K562 (cell line): ENCODE measurements around the gene LPCAT3. TPM values are rescaled to one million over a fixed set of nuclear protein-coding genes. Genes with fewer than 3 reads are reported as not detected.

Experiments
- BCOR ChIP-seq: fragments of 450-650 bp; IDR thresholded peaks from 2 replicates; pipeline ENCODE4 v1.6.1; 2016
- CREB3L1 ChIP-seq: fragments of 450-650 bp; IDR thresholded peaks from 2 replicates; pipeline ENCODE4 v1.6.1; 2014; ENCODE audit warnings: low read depth, mild to moderate bottlenecking, moderate library complexity, borderline replicate concordance
- HDAC2 ChIP-seq: fragments of 450-650 bp; IDR thresholded peaks from 2 replicates; pipeline ENCODE4 v1.6.1; 2016; ENCODE audit warnings: mild to moderate bottlenecking
- HMGXB4 ChIP-seq: sonication (generic); formaldehyde crosslinking; IDR thresholded peaks from 2 replicates; pipeline ENCODE4 v1.8.1; 2023; ENCODE audit warnings: mild to moderate bottlenecking, missing genetic modification reagents
- MTA1 ChIP-seq: fragments of 450-650 bp; IDR thresholded peaks from 2 replicates; pipeline ENCODE4 v1.6.1; 2017; ENCODE audit warnings: borderline replicate concordance
- NR4A1 ChIP-seq, 2 experiments: fragments of 250-450 bp in 1 of 2; fragments of 450-650 bp in 1 of 2; sonication (Bioruptor Pico) in 1 of 2; IDR thresholded peaks; 2 replicates each; pipeline versions ENCODE4 v1.4.0 to v1.6.1; 2016 to 2020; ENCODE audit warnings: mild to moderate bottlenecking in 2 of 2, missing compliant biosample characterization in 1 of 2, missing genetic modification characterization in 1 of 2, moderate library complexity in 1 of 2
- PRDM10 ChIP-seq: fragments of 450-650 bp; IDR thresholded peaks from 2 replicates; pipeline ENCODE4 v1.6.1; 2018; ENCODE audit not compliant: partially characterized antibody
- PTTG1 ChIP-seq: fragments of 450-650 bp; IDR thresholded peaks from 2 replicates; pipeline ENCODE4 v1.6.1; 2016; ENCODE audit warnings: low read depth, mild to moderate bottlenecking, missing genetic modification characterization, missing compliant biosample characterization
- THAP12 ChIP-seq: fragments of 250-450 bp; sonication (Bioruptor Pico); IDR thresholded peaks from 2 replicates; pipeline ENCODE4 v1.9.0; 2021; ENCODE audit warnings: mild to moderate bottlenecking, inconsistent platforms
- ZBTB33 ChIP-seq: sonication (generic); formaldehyde crosslinking; IDR thresholded peaks from 2 replicates; pipeline ENCODE4 v1.8.1; 2023; ENCODE audit warnings: mild to moderate bottlenecking, missing genetic modification reagents
- ZFX ChIP-seq: sonication (generic); formaldehyde crosslinking; IDR thresholded peaks from 2 replicates; pipeline ENCODE4 v1.8.0; 2022; ENCODE audit warnings: mild to moderate bottlenecking, missing genetic modification reagents, moderate library complexity
- ZNF57 ChIP-seq: fragments of 450-650 bp; formaldehyde crosslinking; IDR thresholded peaks from 2 replicates; pipeline ENCODE4 v1.4.0; 2020; ENCODE audit warnings: mild to moderate bottlenecking, moderate library complexity
- ZNF695 ChIP-seq: fragments of 450-650 bp; formaldehyde crosslinking; IDR thresholded peaks from 2 replicates; pipeline ENCODE4 v1.4.0; 2020; ENCODE audit warnings: mild to moderate bottlenecking, moderate library complexity
- ZNF696 ChIP-seq: fragments of 250-450 bp; sonication (Bioruptor Pico); conservative IDR thresholded peaks from 2 replicates; pipeline ENCODE4 v1.4.0; 2020; ENCODE audit warnings: mild to moderate bottlenecking, moderate library complexity
- polyA plus RNA-seq, 8 experiments: library from polyadenylated mRNA; depleted of rRNA in 4 of 8; stranded (reverse) in 5 of 8; unstranded in 3 of 8; fragments of >200 nt; fragmentation: Nextera tagmentation in 2 of 8; fragmentation: Illumina TruSeq in 1 of 8; extraction: Ambion mirVana in 2 of 8; extraction: Trizol in 1 of 8; gene quantifications; 2 replicates each; pipeline versions ENCODE4 v1.2.1 to v1.2.3, GENCODE V29; 2011 to 2014; ENCODE audit warnings: inconsistent platforms in 1 of 8, missing spikeins in 1 of 8
- total RNA-seq, 7 experiments: library from RNA; depleted of rRNA in 6 of 7; stranded (reverse); fragments of >200 nt in 6 of 7; fragmentation: Illumina TruSeq in 2 of 7; extraction: Trizol in 2 of 7; gene quantifications; 2 replicates each; pipeline versions ENCODE4 v1.2.1 to v1.2.3, GENCODE V29; 2011 to 2021; ENCODE audit warnings: low replicate concordance in 1 of 7

LPCAT3 gene
- total and polyA plus RNA-seq, 9 of the 15 experiments (the other 6 are each of a cell fraction or from before 2014, with no cell fraction given) = 4.9 to 52.5 (median 25.3) TPM

GRCh38 chr12:6927379-6928021 lies 90.8 kb downstream of the LPCAT3 start, which contains the start of gene ATN1 (continued):
- no peak for TF ChIP-seq ZBTB33
- TF ChIP-seq ZNF695 (CRISPR knock-in tag) = no peak
- no peak for TF ChIP-seq HDAC2
- peak; percentile 51; the same call in 1 of the 2 replicates for TF ChIP-seq MTA1
- peak; percentile 60 for TF ChIP-seq PRDM10
- peak; percentile 66 for TF ChIP-seq ZFX
- no peak for TF ChIP-seq ZNF696 (CRISPR knock-in tag)
- 0 out of 2 replicates have a peak, but pooled peaks have one; percentile 23 for TF ChIP-seq BCOR
- no peak for TF ChIP-seq PTTG1 (tag)
- no peak for TF ChIP-seq THAP12 (CRISPR knock-in tag)
- no peak for TF ChIP-seq HMGXB4 (CRISPR knock-in tag)
- TF ChIP-seq CREB3L1 = no peak
- no peak for TF ChIP-seq NR4A1 (CRISPR knock-in tag; IDR thresholded peaks at IDR 0.05)
- no peak for TF ChIP-seq NR4A1 (tag; IDR thresholded peaks at IDR 0.05)
- TF ChIP-seq ZNF57 (CRISPR knock-in tag) = no peak
